COR-L47 (cell line): Measurements from ENCODE around the gene SPATS2.
A peak's percentile ranks its signal among the peaks of the same experiment; 100 is the strongest.

Experiments used
- DNase-seq: peaks from one replicate; lab custom pipeline; 2025; lab: John Stamatoyannopoulos, UW

Gene SPATS2

DNA sequence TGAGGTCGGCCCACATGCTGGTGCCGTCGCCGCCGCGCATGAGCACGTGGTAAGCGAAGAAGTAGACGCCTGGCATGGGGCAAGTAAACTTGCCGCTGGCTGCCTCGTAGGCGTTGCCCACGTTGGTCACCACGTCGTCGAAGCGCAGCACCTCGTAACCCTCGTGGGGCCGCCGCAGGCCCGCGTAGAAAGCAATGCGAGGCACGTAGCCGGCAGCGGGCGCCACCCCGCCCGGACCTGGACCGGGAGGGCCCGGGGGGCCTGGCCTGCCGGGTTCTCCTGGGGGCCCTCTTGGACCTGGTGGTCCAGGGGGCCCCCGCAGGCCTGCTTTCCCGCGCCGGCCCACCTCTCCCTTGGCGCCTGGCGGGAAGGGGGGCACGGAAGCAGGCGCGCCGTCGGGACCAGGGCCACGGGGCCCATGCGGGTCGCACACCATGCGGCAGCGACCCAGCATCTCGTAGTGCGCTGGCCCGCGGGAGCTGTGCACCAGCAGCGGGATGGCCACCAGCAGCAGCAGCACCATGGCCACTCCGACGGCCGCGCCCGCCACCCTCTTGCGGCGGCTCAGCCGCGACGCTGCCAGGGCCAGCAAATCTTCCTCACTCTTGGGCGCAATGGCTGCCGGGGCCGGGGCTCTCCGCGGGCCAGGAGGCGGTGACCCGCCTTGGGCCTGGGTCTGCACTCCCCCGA is 31.2 kb upstream of the SPATS2 start:
- DNase-seq, result no peak

DNA sequence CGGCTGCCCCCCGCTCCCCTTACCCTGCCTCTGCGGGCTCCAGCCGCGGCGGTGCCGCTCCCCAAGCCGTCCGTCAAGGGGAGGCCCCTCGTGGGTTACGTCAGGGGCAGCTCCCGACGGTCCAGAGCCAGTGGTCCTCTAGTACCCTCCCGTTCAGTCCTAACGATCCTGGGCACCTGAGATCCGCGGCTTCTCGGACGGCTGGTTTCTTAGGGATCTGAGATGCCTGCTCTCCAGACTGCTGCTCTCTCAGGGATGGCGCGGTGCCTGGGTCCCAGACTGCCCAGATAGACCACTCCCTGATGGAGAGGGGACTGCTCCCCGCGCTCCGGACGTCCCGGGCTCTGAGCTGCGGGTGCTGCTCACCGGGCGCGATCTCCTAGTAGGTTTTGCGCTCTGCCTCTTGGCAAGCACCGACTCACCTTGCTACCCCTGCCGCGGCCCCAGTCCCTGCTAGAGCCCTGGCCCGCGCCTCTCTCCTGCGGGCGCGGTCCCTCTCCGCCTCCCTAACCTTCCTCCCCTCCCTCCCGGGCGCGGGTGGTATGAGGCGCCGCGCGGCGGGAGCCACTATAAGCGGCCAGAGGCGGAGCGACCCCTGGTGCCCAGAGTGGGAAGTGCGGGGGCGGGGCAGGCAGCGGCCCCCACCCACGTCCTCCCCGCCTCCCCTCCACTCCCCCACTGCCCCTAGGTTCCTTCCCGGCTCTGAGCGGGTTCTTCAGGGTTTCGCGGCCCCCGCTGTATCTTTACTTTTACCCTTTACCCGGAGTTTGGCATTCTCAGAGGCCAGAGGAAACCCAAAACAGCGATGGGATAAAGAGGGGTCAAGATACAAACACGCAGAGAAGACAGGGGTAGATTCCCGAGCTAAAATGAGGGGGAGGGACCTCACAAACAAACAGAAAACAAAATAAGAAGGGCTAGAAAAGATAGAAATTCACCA is 30.3 kb upstream of the SPATS2 start, which contains the start of gene C1QL4:
C1QL4 (minus strand) TSS at position 544 of the 940 bp plus-strand sequence. CDS start 711 bp downstream, outside the sequence.
- DNase-seq, result peak; percentile 62

DNA sequence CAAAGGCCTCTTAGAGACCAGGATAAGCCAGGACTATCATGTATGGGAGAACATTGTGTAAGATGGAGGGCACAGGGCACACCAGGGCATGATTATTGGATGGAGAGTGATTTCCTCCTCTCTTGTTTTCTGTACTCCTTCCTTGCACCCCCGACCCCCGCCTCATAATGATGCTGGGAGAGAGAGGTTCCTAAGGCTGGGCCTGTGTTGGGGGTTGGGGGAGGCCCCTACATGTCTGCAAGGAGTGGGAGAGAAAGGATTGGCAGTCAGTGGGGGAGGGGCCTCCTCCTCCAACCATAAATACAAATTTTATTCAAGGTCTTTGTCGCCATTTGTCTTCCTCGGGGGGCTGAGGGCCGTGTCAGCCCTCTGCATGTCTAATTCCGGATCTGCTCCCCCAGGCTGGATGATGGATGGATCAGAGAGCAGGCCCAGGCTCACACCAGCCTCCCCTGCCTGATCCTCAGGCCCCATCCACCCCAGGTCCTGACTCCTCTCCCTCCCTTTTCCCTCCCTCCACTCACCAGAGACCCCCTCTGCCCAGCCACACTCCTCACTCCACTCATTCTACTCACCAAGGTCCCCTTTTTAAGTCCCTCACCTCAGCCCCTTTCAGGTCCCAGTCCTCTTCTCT is 28.3 kb upstream of the SPATS2 start:
- no peak for DNase-seq

DNA sequence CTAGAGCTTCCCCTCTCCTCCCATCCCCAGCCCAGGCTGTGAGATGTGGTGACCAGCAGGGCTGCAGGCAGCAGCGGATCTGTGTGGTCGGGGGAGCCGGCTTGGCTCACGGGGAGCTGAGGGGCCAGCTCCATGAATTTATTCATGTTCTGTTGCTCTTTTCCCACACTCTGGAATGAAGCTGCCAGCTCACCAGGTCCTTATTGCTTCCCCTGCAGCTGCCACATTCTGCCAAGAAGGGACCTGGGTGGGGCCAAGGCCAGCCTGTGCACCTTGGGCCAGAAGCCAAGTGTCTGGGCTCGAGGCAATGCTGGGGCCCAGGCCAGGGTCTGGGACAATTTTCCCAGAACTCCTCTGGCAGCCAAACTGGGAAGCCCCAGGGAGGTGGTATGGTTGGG is 27.8 kb upstream of the SPATS2 start:
- DNase-seq, result no peak

DNA sequence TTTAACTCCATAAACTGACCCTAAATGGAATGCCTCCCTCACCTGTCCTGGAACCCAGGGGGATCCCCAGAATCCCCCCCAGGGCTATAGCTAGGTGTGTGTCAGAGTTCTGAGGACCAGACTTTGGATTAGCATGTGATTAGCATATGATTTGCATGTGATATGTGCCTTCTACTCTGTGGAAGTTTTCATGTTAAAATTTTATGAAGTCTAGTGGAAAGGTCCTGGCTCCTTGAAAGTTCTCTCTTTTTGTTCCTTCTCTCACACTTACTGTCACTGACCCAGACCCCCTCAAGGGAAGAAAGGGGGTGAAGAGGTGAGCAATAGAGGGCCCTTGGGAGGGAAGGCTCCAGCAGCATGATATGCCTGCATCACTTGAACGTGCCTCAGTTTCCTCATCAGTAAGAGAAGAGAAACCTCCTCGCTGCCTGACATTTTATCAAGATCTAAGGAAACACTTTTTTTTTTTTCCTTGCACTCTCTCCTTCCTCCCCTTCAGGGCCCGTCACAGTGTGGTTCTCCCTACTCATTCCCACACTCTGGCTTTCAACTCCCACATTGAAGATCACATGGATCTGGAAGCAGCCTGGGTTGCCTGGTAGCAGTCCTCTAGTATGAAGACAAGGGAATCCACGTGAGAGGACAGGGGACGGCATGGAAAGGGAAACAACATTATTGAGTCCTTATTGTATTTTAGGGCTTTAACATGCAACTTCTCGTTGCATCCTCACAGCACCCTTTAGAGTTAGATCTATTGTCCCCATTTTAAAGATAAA is 27.0 kb upstream of the SPATS2 start:
- DNase-seq, result no peak

DNA sequence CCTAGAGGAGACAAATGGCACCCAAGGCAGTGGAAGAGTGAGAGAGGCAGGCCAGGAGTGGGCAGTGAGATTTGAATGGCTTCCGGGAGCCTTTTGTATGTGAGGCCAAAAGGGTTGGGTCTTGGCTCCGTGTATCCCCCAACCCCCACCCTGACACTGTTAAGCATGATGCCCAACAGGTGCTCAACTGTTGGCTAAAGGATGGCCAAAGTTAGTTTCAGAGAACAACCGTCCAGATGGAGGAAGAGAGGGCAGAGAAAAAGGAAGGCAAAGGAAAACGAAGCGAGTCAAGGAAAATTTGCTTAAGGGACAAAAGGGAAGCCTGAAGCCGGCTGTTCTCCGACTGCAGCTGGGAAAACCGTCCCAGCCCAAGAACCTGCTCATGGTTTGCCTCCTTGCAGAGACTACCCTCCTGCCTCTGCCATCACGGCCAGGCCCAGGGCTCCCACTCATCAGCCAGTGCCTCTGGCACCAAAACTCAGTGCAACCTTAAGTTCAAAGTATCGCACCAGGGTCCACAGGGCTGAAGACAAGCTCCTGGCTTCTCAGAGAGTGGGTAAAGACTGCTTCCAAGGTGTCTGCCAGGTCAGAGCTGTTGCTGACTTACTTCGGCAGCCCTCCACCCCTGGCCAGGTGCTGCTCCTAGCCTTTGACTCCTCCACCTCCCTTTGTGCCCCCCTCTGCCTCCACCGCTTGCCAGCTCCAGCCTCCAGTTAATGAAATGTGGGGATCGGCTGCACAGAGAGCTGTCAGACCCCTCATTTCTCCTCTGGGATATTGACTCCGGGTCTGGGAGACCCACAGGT is 26.1 kb upstream of the SPATS2 start:
- no peak for DNase-seq

DNA sequence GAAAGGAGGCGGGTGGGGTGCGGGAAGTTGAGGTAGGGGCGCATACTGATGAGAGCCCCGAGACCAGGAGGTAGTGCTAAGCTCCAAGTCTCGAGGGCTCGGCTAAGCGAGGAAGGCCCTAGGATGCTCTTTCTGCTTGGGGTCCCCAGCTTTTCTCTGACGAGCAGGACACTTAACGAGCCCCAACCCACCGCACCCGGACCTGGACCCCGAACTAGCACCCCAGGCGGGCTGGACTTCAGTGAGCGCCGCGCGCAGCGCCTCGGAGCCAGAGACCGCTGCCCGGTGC is 25.5 kb upstream of the SPATS2 start:
- no peak for DNase-seq

DNA sequence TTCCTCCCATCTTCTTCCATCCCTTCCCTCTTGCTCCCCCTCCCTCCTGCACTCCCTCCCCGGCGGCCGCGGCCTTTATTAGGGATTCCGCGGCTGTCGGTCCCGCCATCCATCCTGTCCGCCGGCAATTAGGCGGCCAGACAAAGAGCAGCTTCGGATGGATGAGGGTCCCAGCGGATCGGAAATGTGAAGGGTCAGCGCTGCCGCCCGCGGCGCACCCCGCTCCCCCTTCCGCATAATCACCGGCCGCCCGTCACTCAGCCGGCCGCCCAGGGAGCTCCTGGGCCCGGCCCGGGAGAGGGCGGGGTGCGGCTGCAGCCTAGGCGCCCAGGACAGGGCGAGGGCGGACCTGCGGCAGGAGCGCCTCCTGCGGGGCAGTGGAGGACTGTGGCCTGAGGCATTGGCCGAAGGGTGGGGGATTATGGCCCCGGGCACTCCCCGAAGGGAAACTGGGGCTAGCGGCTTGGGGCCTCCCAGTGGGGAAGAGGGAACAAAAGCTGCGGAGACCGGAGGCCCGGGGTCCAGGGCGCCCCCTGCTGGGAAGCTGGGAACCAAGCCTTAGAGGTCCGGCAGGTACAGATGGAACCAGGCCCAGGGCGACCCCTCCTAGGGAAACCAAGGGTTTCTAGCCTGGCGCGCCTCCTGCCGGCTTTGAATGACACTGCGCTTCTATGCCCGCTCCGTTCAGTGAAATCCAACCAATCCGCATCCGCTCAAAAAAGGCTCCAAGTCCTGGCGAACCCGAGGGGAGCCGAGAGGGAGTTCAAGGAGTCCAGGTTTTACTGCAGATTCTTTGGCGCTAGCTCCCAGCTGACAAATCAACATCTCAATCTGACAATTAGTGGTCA is 25.0 kb upstream of the SPATS2 start:
- peak; percentile 86 for DNase-seq

DNA sequence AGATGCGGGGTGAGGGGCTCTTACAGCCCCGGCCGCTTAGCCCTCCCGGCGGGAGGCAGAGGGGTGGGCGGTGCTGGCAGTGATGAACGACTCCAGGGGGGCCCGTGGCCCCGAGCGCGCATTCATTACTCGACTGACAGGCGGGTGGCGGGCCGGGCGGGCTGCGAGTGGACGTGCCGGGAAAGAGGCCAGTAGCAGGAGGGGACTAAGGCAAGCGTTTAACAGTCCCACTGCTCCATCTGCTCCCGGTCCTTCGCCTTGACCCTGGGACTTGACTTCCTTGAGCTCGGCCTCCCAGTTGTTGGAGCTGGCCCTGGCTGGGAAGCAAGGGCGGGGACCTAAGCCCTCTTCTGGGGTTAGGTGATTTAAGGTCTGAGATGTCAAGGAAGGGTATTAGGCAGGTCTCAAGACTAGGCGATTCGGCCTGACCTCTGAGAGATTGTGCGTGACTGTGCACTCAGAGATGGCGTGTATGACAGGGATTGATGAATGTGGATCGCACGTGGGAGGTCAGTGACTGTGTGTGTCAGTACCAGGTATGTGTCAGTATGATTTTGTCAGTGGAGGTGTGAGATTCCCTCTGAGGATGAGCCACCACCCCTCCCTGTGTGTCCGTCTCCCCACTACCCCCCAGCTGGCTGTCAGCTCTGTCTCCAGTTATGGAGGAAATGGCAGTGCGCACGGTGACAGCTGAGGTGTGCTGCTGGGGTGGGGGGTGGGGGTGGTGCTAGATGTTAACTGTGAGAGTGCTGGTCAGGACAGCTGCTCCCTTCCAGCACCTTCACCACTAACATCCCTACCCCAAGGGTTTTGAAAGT is 24.1 kb upstream of the SPATS2 start:
- DNase-seq, result peak; percentile 59

DNA sequence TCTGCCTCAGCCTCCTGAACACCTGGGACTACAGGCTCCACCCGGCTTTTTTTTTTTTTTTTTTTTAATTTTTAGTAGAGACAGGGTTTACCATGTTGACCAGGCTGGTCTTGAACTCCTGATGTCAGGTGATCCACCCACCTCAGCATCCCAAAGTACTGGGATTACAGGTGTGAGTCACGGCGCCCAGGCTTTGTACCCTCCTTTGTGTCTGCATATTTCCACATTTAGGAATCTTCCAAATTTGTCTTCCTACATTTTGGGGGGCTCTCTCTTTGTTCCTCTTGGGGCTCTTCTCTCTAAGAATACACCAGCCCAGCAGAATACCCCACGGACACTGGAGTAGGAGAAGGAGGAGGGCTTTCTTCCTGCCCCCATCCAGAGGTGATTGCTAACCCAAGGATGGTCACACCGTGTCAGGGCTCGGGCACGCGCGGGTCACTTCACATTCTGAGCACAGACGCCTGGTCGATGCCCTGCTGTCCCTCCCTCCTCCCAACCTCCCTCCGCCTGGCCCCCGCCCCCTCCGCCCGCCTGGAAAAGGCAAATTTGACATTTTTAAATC is 22.7 kb upstream of the SPATS2 start:
- no peak for DNase-seq

DNA sequence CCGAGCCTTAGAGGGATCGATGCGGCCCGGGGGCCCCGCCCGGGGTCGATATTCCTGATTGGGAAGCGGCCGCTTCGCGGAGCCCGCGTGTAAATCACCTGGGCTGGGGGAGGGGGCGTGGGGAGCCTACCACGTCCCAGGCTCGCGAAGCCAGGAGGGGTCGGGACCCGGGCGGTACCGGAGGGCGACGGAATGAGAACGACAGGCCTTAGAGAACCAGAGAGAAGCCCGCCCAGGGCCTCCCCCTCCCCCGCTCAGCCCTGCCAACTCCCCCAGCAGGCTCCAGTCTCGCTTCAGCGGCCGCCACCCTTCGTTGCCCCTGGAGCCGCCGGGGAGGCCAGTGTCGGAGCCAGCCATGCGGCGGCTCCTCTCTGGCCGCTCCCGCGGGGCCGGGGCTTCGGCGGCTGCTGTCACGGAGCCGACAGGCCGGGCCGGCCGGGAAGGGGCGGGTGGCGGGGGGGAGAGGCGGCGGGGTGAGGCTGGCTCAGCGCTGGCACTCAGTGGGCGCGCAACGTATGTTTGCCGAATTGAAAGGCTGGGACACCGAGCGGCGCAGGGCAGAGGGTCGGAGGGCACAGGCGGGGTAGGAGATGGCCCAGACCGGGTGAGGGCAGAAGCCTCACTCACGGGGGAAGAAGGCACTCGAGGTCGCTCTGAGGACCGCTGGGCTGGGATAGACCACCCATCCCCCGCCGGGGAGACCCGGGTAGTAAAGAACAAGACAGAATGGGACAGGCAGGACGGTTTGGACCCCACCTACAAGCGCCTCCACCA is 22.0 kb upstream of the SPATS2 start:
- DNase-seq, result peak; percentile 42

DNA sequence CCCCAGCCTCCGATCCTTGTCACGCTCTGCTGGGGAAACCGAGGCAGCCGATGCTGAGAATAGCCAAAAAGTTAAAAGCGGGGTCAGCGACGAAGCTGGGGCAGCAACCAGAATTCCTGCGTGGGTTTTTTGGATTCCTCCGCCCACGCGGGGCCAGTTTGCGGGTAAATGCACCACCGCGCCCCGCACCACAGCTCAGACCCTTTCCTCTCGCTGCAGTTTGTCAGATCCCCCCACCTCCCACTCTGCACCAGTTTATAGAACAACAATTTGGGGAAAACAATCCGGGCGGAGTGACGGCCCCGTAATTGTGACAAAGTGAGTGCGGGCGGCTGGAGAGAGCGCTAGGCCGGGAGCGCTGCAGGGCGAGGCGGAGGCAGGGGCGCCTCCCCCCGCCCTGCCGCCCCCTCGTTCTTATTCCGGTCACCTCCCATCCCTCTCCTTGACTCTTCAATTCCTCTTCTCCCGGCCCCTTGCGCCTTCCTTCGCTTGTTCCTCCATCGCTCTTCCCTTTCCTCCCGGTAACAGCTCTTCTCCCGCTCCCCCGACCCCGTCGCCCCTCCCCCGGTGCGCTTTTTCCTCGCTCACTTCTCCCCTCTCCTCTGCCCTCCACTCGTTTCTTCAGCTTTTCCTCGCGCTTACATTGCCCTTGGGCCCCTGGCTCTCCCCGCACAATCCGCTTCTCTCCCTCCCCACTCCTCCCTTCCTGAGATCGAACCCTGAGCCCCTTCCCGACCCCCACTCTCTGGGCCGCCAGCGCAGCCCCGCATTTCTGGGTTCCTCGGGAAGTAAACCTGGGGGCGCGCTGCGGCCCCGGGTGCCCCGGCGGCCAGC is 21.2 kb upstream of the SPATS2 start:
- no peak for DNase-seq

DNA sequence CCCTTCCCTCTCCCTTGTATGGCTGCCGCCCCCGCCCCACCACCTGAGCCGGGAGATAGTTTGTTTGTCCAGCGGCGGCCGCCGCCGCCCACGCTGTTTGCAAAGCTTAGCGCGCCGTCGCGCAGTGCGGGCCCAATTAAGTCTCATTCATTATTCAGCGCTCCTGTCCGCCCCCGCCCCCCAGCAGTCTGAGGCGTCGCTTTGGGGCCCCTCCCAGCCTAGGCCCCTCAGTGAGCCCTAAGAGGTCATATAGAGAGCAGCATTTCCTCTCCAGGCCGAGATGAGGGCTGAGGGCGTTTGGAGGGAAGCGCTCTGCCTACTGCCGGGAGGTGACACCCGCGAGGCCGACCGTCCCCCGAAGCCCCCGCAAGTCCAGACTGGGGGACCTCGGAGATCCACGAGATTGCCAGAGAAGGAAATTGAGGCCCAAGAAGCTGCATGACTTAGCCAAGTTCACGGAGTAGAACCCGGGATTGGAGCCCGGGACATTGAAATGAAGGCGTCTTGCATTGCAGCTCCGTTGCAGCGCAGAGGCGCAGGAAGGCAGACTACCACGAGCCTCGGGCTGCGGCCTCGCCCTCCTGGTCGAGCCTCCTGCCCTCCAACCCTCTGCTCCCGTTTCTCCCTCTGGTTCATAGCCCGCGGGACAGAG is 20.5 kb upstream of the SPATS2 start, which contains the start of gene DNAJC22:
DNAJC22 (plus strand) TSS at position 230 of the 652 bp plus-strand sequence. CDS start 1,985 bp downstream, outside the sequence.
- peak; percentile 77 for DNase-seq

DNA sequence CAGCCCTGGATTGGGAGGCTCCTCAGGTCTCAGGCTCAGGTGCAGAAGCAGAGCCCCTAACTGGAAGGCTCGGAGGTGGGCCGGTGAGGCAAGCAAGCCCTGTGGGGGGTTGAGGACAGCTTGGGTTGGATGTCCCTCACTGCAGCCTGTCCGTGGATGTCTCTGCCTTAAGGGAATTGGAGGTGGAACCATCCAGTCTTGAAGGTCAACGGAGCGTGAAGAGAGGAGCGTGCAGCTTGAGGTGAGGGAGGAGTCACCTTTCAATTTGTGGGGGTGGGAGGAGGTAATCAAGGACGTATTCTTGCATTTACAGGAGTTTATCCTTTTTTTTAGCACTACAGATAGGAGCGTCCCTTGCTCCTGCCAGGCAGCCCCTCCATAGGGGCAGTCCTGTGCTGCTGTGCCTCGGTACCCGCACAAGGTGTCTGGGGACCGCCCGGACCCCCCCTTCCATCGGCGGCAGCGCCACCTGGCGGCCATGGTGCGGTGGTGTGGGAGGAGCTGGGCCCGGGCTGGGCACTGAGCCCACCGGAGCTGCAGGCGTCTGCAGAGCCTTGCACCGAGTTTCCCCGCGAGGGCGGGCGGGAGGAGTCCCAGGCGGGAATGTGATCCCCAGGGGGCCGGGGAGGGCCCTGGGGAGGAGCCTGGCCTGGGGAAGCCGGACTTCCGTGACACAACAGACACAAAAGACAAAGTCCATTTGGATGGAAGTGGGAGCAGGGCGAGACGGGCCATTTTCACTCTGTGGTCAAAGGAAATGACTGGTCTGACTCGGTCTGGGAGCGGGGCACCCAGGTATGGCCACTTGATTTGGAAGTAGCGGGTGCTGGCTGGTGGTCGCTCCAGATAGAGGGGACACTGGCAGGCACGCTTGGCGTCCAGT is 19.7 kb upstream of the SPATS2 start:
- peak; percentile 83 for DNase-seq

DNA sequence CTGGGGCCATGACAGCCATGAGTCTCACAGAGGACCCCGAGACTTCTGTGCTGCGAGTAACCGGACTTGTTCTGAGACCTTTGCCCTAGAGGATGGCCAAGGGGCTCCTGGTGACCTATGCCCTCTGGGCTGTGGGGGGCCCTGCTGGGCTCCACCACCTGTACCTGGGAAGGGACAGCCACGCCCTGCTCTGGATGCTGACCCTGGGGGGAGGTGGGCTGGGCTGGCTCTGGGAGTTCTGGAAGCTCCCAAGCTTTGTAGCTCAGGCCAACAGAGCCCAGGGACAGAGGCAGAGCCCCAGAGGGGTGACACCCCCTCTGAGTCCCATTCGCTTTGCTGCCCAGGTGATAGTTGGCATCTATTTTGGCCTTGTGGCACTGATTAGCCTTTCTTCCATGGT is 18.5 kb upstream of the SPATS2 start:
- DNase-seq, result no peak

DNA sequence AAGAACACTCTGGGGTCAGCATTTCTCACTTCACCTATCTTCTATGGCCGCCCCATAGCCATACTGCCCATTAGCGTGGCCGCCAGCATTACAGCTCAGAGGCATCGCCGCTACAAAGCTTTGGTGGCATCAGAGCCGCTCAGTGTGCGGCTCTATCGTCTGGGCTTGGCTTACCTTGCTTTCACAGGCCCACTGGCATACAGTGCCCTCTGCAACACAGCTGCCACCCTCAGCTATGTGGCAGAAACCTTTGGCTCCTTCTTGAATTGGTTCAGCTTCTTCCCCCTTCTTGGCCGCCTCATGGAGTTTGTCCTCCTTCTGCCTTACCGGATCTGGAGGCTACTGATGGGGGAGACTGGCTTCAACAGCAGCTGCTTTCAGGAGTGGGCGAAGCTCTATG is 18.0 kb upstream of the SPATS2 start:
- no peak for DNase-seq
